HEK293T (cell line): ENCODE measurements around the gene TECPR1.

Experiments
- CTCF ChIA-PET: fragments of 350-600 bp; formaldehyde crosslinking; extraction: SDS; loops from one replicate; lab custom pipeline; 2021; ENCODE audit warnings: antibody characterized with exemption, inconsistent platforms; lab: Yijun Ruan, JAX
- POLR2A ChIA-PET: fragments of 350-600 bp; formaldehyde crosslinking; extraction: SDS; loops from one replicate; lab custom pipeline; 2020; ENCODE audit warnings: antibody characterized with exemption, inconsistent platforms; lab: Yijun Ruan, JAX
- DNase-seq: peaks from one replicate; pipeline ENCODE4 v3.0.0; 2012; ENCODE audit warnings: mixed read lengths; ENCODE audit errors: extremely low spot score
- ARNT ChIP-seq: fragments of 450-650 bp; IDR thresholded peaks from 2 replicates; pipeline ENCODE4 v1.6.1; 2017; ENCODE audit warnings: mild to moderate bottlenecking
- BHLHE40 ChIP-seq: fragments of 450-650 bp; IDR thresholded peaks from 2 replicates; pipeline ENCODE4 v1.6.1; 2016; ENCODE audit warnings: mild to moderate bottlenecking, moderate library complexity, borderline replicate concordance
- CTBP1 ChIP-seq: fragments of 450-650 bp; IDR thresholded peaks from 2 replicates; pipeline ENCODE4 v1.6.1; 2016; ENCODE audit warnings: borderline replicate concordance
- ELF4 ChIP-seq: fragments of 450-650 bp; IDR thresholded peaks from 2 replicates; pipeline ENCODE4 v1.6.1; 2017; ENCODE audit warnings: antibody characterized with exemption
- FOXA1 ChIP-seq: fragments of 450-650 bp; IDR thresholded peaks from 2 replicates; pipeline ENCODE4 v1.6.1; 2016; ENCODE audit warnings: mild to moderate bottlenecking
- FOXK2 ChIP-seq: fragments of 450-650 bp; IDR thresholded peaks from 2 replicates; pipeline ENCODE4 v1.6.1; 2016; ENCODE audit warnings: mild to moderate bottlenecking
- FOXM1 ChIP-seq: fragments of 450-650 bp; IDR thresholded peaks from 2 replicates; pipeline ENCODE4 v1.6.1; 2017; ENCODE audit warnings: mild to moderate bottlenecking, borderline replicate concordance
- HDGF ChIP-seq: fragments of 450-650 bp; IDR thresholded peaks from 2 replicates; pipeline ENCODE4 v1.6.1; 2017; ENCODE audit warnings: antibody characterized with exemption, borderline replicate concordance
- L3MBTL2 ChIP-seq: fragments of 450-650 bp; conservative IDR thresholded peaks from 2 replicates; pipeline ENCODE4 v1.6.1; 2016; ENCODE audit warnings: mild to moderate bottlenecking
- LEF1 ChIP-seq: fragments of 450-650 bp; IDR thresholded peaks from 2 replicates; pipeline ENCODE4 v1.6.1; 2017; ENCODE audit warnings: mild to moderate bottlenecking, borderline replicate concordance
- NFRKB ChIP-seq: fragments of 450-650 bp; IDR thresholded peaks from 2 replicates; pipeline ENCODE4 v1.6.1; 2016; ENCODE audit warnings: mild to moderate bottlenecking, moderate library complexity
- SP1 ChIP-seq: fragments of 450-650 bp; IDR thresholded peaks from 2 replicates; pipeline ENCODE4 v1.6.1; 2017
- SUZ12 ChIP-seq: fragments of 450-650 bp; IDR thresholded peaks from 2 replicates; pipeline ENCODE4 v1.6.1; 2016; ENCODE audit warnings: mild to moderate bottlenecking
- TARDBP ChIP-seq: fragments of 450-650 bp; IDR thresholded peaks from 2 replicates; pipeline ENCODE4 v1.6.1; 2016
- ZNF384 ChIP-seq: fragments of 450-650 bp; IDR thresholded peaks from 2 replicates; pipeline ENCODE4 v1.6.1; 2016
- TF ChIP-seq, protein P1 (sequence below): fragments of 450-650 bp; IDR thresholded peaks from 2 replicates; pipeline ENCODE4 v1.6.1; 2016

Gene TECPR1

DNA sequence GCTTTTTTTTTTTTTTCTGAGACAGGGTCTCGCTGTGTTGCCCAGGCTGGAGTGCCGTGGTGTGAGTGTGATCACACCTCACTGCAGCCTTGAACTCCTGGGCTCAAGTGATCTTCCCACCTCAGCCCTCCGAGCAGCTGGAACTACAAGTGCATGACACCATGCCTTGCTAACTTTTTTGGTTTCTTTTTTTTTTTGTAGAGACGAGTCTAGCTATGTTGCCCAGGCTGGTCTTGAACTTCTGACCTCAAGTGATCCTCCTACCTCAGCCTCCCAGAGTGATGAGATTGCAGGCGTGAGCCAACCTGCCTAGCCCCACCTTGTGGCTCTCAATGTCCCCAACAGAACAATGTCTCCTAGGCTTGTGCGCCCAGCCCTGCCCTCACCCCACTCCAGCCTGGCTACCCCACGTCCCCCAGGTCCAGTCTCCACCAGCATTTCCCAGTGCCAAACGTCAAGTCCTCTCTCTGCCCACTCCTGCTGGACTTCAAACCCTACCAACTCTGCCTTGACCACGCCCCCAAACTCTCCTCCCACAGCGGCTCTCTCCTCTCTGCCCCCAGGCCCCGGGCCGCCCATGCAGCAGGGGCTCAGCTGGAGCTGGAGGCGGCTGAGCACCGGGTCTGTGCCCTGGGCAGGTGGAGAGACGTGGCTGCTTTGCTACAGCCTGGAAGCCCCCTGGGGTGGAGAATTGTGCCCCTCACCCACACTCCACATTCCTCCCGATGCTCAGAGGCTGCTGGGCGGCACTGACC is 21.9 kb downstream of the TECPR1 start:
- no peak for DNase-seq
- no peak for TF ChIP-seq FOXM1
- TF ChIP-seq TARDBP, result no peak
- TF ChIP-seq ZNF384, result no peak
- TF ChIP-seq ARNT, result no peak
- no peak for TF ChIP-seq FOXA1
- TF ChIP-seq, protein P1, sequence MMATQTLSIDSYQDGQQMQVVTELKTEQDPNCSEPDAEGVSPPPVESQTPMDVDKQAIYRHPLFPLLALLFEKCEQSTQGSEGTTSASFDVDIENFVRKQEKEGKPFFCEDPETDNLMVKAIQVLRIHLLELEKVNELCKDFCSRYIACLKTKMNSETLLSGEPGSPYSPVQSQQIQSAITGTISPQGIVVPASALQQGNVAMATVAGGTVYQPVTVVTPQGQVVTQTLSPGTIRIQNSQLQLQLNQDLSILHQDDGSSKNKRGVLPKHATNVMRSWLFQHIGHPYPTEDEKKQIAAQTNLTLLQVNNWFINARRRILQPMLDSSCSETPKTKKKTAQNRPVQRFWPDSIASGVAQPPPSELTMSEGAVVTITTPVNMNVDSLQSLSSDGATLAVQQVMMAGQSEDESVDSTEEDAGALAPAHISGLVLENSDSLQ, result no peak
- TF ChIP-seq HDGF, result no peak
- TF ChIP-seq SUZ12, result no peak
- TF ChIP-seq SP1, result no peak
- no peak for TF ChIP-seq CTBP1
- no peak for TF ChIP-seq L3MBTL2
- no peak for TF ChIP-seq NFRKB
- no peak for TF ChIP-seq FOXK2
- TF ChIP-seq ELF4, result no peak
- no peak for TF ChIP-seq BHLHE40
- no peak for TF ChIP-seq LEF1
- CTCF ChIA-PET, result no interaction called here
- POLR2A ChIA-PET, result no interaction called here

DNA sequence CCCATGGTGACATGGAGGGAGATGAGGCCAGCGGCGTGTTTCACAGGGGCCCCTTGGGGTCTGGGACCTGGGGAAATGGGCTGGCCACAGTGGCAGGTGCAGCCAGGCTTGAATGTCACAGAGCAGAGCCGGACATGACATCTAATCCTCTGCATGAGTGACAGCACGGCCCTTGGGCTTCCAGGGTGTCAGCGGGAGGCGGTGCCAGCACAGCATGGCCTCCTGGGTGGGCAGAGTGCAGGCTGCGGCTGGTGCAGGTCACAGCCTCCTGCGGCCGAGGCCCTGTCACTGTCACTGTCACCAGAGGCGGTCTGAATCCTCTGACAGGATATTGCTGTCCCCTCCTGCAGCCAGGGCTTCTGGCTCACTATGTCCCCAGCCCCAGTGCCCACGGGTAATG is 22.6 kb downstream of the TECPR1 start:
- ChIA-PET POLR2A (no interaction called here), CTCF (no interaction called here)
- no peak for TF ChIP-seq ZNF384
- no peak for DNase-seq

DNA sequence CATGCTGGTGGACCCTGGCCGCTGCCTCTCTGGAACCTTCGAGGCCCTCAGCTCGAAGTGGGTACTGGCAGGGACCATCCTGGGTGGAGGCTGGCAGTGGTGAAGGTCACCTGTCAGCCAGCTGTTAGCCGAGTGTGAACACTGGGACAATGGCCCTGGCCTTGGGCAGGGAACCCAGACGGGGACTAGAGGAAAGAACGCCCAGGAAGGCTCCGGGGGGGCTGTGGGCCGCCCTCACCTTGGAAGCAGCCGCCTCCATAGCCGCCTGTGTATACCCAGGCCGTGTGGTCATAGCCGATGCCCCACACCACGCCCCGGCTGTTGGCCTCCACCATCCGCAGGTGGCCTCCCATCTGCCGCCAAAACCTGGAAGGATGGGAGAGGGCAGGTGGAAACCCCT is 23.2 kb downstream of the TECPR1 start:
- CTCF ChIA-PET, result no interaction called here
- no peak for DNase-seq
- TF ChIP-seq FOXK2 (no peak), FOXA1 (no peak)
- TF ChIP-seq, protein P1, result no peak

DNA sequence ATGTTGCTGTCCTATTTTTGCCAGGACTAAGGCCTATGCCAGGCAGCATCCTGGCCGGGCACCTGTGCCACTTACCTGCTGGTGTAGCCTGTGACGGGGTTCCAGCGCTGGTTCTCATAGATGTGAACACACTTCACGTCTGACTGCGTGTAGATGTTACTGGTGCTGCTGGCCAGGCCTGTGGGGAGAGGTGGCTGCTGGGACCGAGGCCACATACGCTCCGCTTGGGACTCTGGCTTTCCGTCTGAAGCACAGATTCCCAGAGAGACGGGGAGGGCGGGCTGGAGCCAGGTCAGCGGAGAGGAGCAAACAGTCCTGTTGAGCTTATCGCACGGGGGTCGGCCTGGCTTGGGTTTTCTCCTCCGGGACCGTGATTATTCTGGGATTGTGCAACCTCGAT is 24.1 kb downstream of the TECPR1 start:
- CTCF ChIA-PET, result no interaction called here
- TF ChIP-seq L3MBTL2 (no peak), ZNF384 (no peak), ELF4 (no peak), SUZ12 (no peak), ARNT (no peak), SP1 (no peak), TARDBP (no peak), BHLHE40 (no peak), LEF1 (no peak), FOXM1 (no peak), FOXK2 (no peak)
- no peak for DNase-seq
- POLR2A ChIA-PET, result no interaction called here

More for the DNA sequence above, 23.2 kb downstream of the TECPR1 start:
- POLR2A ChIA-PET, result no interaction called here

DNA sequence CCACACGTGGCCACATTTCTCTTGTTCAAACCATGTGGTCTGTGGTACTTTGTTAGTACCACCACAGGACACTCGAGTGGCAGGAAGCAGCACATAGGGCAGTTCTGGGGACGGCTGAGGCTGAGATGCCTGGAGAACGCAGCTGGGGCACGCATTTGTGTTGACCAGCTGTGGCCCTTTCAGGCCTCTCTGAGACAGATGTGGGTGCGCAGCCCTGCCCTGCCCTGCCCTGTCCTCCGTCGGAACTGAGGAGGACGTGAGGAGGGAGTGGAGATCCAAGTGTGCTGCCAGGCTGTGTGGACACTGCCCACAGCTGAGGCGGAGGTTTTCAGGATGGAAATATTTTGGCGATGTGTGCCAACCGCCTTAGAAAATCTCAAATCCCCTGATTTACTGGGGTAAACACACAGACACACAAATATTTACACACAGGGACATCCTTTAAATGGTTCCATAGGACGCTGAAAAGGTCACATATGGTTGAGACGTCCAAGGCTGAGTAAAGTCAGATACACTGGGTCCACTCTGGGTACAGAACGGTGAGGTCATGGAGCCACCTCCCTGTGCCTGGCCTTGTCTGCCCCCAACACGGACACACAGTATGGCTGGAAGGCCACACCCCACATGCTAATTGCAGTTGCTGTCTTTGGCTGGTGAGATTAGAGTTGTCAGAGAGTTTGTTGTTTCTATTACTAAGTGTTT is 26.0 kb downstream of the TECPR1 start:
- POLR2A ChIA-PET, result no interaction called here
- no peak for DNase-seq
- CTCF ChIA-PET, result no interaction called here
- TF ChIP-seq ZNF384 (no peak), FOXM1 (no peak), ELF4 (no peak), FOXA1 (no peak), TARDBP (no peak), FOXK2 (no peak), SP1 (no peak), HDGF (no peak), SUZ12 (no peak), CTBP1 (no peak), NFRKB (no peak), ARNT (no peak), LEF1 (no peak), BHLHE40 (no peak), L3MBTL2 (no peak)
- TF ChIP-seq, protein P1, result no peak

DNA sequence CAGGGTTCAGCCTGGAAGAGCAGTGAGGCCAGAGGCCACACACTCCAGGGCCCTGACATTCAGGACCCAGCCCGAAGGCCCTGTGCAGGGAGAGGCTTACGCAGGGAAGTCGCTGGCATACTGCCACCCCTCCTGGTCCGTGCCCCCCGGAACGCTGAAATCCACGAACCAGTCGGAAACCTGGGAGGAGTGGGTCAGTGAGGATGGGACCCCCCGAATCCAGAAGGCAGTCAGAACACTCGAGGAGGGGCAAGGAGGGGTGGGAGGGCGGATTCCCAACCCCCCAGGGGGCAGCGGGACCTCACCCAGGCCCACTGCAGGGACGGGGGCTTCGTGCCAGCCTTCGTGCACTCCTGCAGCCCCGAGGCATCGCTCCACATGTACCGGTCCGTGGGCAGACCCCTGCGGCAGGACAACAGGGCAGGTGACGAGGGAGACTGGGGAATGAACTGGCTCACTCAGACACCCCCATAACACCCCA is 27.3 kb downstream of the TECPR1 start:
- ChIA-PET CTCF (no interaction called here), POLR2A (no interaction called here)
- TF ChIP-seq SUZ12 (no peak), BHLHE40 (no peak), ELF4 (no peak), FOXM1 (no peak), FOXK2 (no peak), CTBP1 (no peak), LEF1 (no peak), NFRKB (no peak), ARNT (no peak), HDGF (no peak), ZNF384 (no peak), TARDBP (no peak), FOXA1 (no peak), SP1 (no peak), L3MBTL2 (no peak)
- TF ChIP-seq, protein P1, result no peak
- no peak for DNase-seq
